T-helper 2 cell (primary cell): Measurements from ENCODE around the gene PAK3.

Experiments
- DNase-seq, 5 experiments: peaks; one replicate each; pipeline versions ENCODE4 v3.0.0 to v3.0.0-alpha.2; 2012 to 2022

The PAK3 gene

DNA sequence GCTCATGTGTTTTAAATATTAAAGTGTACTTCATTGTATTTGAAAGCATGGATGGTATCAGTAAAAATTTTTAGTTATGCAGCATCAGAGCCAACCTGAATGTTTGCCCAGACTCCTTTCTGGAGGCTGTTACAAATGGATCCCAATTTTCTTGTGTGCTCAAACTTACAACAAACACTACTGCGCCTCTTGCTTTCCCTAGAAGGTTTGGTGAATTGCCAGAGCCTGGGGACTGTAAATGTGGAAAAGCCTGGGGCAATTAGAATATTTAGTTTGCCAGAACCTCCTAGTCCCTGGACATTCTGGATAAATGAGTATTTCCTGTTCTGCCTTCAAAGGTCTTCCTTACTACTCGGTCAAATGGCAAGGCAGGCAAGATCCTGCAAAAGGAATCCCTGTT lies 169.5 kb downstream of the PAK3 start:
- DNase-seq: no peak

DNA sequence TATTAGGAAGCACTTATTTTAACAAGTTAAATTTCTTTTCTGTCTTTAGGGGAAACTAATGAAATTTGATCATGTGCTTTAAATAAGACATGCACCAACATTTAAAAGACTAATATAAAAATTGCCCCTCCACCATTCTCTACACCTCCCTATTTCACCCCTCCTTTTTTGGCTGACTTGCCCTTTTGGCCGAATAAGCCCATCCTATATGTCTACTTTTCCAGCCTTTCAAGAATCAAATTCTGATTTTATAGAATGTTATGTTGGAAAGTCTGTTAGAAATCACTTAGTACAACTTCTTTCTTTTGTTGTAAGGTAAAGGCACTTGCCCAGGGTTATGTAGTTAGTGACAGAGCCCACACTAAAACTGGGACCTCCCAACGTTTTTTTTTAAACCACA lies 172.5 kb downstream of the PAK3 start:
- DNase-seq: no peak

GRCh38 chrX:111270339-111270738 lies 174.3 kb downstream of the PAK3 start, which contains the start of gene CAPN6:
TSS of gene CAPN6 (minus strand) at chrX:111270483. CDS start at chrX:111263936, 6,547 bp downstream.
- DNase-seq: no peak
